ENCODE results near the gene PKD1. TPM values are rescaled to one million over a fixed set of nuclear protein-coding genes. Genes with fewer than 3 reads are reported as not detected.

Gene PKD1
- total RNA-seq, 4 donors from 2014 or later: 209 to 446 (median 293) TPM

DNA sequence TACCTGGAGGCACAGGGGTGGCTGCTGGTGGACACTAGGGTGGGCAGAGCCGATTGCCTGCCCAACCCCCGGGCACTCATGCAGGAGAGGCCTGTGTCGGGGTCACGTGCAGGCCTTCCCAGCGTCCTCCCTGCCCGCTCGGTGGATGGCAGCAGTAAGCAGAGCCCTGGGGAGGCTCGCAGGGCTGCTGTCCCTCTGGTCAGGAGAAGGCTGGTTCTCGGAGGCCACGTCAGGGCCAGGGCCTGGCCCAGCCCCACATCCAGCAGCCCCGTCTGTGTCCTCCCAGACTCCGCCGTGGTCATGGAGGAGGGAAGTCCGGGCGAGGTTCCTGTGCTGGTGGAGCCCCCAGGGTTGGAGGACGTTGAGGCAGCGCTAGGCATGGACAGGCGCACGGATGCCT, 52.3 kb downstream of the PKD1 start:
- no peaks in the 10 kb centered on the region for H3K27me3 ChIP-seq
- no peak overlapping the region for H3K27ac ChIP-seq
- WGBS: no CpG with 5 or more reads among the region's 19 CpGs
- no peak for DNase-seq (ENCODE audit: low spot score in 2 of 2)
- peaks cover 49% of the 10 kb centered on the region for H3K4me1 ChIP-seq
- no peaks in the 10 kb centered on the region for H3K9me3 ChIP-seq
- TF ChIP-seq POLR2AphosphoS5 (IDR thresholded peaks at IDR 0.05) (no peak), POLR2A (IDR thresholded peaks at IDR 0.05) (no peak), EP300 (IDR thresholded peaks at IDR 0.05) (no peak)
- TF ChIP-seq, protein P1, sequence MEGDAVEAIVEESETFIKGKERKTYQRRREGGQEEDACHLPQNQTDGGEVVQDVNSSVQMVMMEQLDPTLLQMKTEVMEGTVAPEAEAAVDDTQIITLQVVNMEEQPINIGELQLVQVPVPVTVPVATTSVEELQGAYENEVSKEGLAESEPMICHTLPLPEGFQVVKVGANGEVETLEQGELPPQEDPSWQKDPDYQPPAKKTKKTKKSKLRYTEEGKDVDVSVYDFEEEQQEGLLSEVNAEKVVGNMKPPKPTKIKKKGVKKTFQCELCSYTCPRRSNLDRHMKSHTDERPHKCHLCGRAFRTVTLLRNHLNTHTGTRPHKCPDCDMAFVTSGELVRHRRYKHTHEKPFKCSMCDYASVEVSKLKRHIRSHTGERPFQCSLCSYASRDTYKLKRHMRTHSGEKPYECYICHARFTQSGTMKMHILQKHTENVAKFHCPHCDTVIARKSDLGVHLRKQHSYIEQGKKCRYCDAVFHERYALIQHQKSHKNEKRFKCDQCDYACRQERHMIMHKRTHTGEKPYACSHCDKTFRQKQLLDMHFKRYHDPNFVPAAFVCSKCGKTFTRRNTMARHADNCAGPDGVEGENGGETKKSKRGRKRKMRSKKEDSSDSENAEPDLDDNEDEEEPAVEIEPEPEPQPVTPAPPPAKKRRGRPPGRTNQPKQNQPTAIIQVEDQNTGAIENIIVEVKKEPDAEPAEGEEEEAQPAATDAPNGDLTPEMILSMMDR (IDR thresholded peaks at IDR 0.05): no peak
- H3K4me3 ChIP-seq: no peak overlapping the region
- peaks cover 90% of the 10 kb centered on the region for H3K36me3 ChIP-seq

DNA sequence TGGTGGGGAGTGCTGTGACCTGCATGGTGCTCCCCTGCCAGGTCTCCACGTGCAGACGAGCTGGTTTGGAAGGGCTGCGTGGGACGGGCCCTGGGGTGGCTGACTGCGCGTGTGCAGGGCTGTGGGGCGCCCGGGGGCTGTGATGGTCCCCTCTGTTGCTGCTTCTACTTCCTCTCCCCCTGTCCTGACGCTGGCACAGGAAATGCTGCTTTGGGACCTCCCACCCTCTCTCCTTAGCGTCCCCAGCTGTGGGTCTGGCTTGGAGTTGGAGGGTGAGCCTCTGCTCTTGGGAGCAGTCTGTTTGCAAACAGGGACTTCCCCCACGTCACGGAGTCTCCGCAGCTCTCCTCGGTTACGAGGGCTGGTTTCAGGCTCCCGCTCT, 52.7 kb downstream of the PKD1 start:
- Histone ChIP-seq H3K27ac (peak overlapping the region; percentile 30), H3K36me3 (peaks cover 86% of the 10 kb centered on the region), H3K9me3 (no peaks in the 10 kb centered on the region), H3K4me1 (peaks cover 50% of the 10 kb centered on the region), H3K27me3 (no peaks in the 10 kb centered on the region), H3K4me3 (no peak overlapping the region)
- TF ChIP-seq, protein P1 (IDR thresholded peaks at IDR 0.05): no peak
- TF ChIP-seq POLR2A (IDR thresholded peaks at IDR 0.05): no peak
- no peak for TF ChIP-seq POLR2AphosphoS5 (IDR thresholded peaks at IDR 0.05)
- no peak for TF ChIP-seq EP300 (IDR thresholded peaks at IDR 0.05)
- no peak for DNase-seq (ENCODE audit: low spot score in 2 of 2)
- 60% methylated on average over 1 of the region's 16 CpGs for WGBS

DNA sequence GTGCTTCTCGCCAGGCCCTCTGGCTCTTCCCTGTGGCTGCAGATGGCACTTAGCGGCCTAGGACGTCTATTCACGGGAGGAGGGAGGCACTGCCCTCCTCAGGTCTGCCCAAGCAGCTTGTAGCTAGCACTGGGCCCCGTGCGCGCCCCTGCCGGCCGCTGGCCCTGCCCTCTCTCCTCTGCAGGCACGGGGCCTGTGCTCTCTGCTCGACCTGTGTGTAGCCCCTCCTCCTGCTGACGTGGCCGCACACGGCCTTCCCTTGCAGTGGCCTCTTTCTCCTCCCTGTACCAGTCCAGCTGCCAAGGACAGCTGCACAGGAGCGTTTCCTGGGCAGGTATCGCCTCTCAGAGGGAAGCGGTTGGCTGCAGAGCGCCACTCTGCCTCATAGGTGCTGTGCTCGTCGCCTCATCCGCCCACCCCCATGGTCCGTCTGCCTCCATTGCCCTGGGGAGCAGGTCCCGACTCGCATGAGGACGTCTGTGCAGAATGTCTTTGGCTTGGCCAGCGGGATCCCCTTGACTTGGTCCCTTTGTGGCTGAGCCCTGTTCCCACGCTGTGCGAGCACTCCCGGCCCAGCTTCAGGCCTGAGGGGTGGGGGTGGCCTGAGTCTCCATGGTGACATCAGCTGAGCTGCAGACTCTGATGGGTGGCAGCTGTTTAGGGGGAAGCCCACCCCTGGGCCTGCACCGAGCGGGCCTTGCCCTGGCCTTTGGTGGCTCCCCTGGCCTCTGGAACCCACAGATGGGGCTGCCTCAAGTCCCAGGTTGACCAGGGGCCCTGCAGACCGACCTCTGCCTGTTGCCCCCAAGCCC, 53.3 kb downstream of the PKD1 start:
- Histone ChIP-seq H3K27me3 (no peaks in the 10 kb centered on the region), H3K27ac (peak overlapping the region; percentile 30), H3K36me3 (peaks cover 84% of the 10 kb centered on the region), H3K4me3 (no peak overlapping the region), H3K9me3 (no peaks in the 10 kb centered on the region), H3K4me1 (peaks cover 44% of the 10 kb centered on the region)
- DNase-seq (ENCODE audit: low spot score in 2 of 2): no peak
- TF ChIP-seq EP300 (IDR thresholded peaks at IDR 0.05) (no peak), POLR2A (IDR thresholded peaks at IDR 0.05) (no peak), POLR2AphosphoS5 (IDR thresholded peaks at IDR 0.05) (no peak)
- TF ChIP-seq, protein P1 (IDR thresholded peaks at IDR 0.05): no peak
- WGBS: 77% methylated on average over 21 of the region's 32 CpGs

DNA sequence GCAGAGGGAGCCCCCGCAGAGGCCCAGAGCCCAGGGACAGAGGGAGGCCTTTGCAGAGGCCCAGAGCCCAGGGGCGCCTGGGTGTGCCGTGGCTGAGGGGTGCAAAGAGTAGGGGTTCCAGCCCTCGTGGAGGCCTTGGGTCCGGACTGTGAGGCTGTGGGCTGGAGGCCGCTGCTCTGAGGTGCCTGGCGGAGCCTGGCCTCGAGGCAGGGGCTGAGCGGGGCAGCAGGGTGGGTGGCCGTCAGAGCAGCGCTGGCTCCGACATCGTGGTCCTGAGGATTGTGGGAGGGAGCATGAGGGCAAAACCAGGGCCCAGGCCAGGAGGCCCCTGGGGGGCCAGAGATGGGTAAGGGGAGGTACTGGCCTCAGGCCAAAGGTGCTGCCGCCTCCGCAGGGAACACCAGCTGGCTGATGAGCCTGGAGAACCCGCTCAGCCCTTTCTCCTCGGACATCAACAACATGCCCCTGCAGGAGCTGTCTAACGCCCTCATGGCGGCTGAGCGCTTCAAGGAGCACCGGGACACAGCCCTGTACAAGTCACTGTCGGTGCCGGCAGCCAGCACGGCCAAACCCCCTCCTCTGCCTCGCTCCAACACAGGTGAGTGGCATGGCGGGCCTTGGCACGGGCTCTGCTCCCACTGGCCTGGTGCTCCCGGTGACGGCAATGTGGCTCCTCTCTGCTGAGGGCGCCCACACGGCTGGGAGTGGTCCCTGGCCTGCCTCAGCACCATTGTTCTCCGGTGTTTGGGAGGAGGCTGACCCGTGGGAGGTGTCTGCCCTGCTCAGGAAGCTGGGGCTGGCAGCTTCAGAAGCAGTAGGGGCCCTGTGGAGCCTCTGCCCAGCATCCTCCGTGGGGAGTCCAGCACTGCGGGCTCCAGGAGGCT, 54.3 kb downstream of the PKD1 start:
- peak overlapping the region; percentile 30 for H3K27ac ChIP-seq
- no peak for TF ChIP-seq EP300 (IDR thresholded peaks at IDR 0.05)
- TF ChIP-seq, protein P1 (IDR thresholded peaks at IDR 0.05): no peak
- no peak for TF ChIP-seq POLR2A (IDR thresholded peaks at IDR 0.05)
- H3K4me3 ChIP-seq: no peak overlapping the region
- WGBS: 92% methylated on average over 13 of the region's 35 CpGs
- peaks cover 37% of the 10 kb centered on the region for H3K4me1 ChIP-seq
- no peaks in the 10 kb centered on the region for H3K27me3 ChIP-seq
- peaks cover 88% of the 10 kb centered on the region for H3K36me3 ChIP-seq
- no peaks in the 10 kb centered on the region for H3K9me3 ChIP-seq
- no peak for DNase-seq (ENCODE audit: low spot score in 2 of 2)

DNA sequence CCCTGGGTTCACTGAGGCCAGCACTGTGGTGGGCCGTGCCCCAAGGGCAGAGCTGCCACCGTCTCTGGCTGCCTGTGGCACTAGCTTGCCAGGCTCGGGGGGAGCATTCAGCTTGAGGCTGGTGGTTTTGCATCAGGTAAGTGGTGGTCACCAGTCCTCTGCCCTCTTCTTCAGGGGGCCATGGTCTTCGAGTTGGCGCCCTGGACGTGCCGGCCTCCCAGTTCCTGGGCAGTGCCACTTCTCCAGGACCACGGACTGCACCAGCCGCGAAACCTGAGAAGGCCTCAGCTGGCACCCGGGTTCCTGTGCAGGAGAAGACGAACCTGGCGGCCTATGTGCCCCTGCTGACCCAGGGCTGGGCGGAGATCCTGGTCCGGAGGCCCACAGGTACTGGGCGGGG, 55.7 kb downstream of the PKD1 start:
- Histone ChIP-seq H3K36me3 (peaks cover 86% of the 10 kb centered on the region), H3K9me3 (no peaks in the 10 kb centered on the region), H3K27me3 (no peaks in the 10 kb centered on the region), H3K4me3 (no peak overlapping the region), H3K27ac (no peak overlapping the region), H3K4me1 (peaks cover 24% of the 10 kb centered on the region)
- no peak for DNase-seq (ENCODE audit: low spot score in 2 of 2)
- WGBS: no CpG with 5 or more reads among the region's 16 CpGs
- TF ChIP-seq POLR2A (IDR thresholded peaks at IDR 0.05): no peak
- no peak for TF ChIP-seq POLR2AphosphoS5 (IDR thresholded peaks at IDR 0.05)
- TF ChIP-seq, protein P1 (IDR thresholded peaks at IDR 0.05): no peak
- no peak for TF ChIP-seq EP300 (IDR thresholded peaks at IDR 0.05)

Data from suprapubic skin (tissue), 4 donors.